A673 (cell line): ENCODE results near the gene PARS2.

ENCODE experiments used
- CTCF ChIP-seq: fragments of 300-800, 200-600 bp; sonication (generic); conservative IDR thresholded peaks from 2 replicates; pipeline ENCODE4 v1.5.1; 2017; ENCODE audit warnings: low read depth, mild to moderate bottlenecking, antibody characterized with exemption, low read length, moderate library complexity, mixed read lengths
- EZH2 ChIP-seq: fragments of 200-600 bp; sonication (generic); IDR thresholded peaks from 2 replicates; pipeline ENCODE4 v1.6.1; 2017; ENCODE audit warnings: borderline replicate concordance, low read depth, mild to moderate bottlenecking, mixed read lengths, antibody characterized with exemption, low read length; ENCODE audit not compliant: poor library complexity, severe bottlenecking

GRCh38 chr1:54716299-54717047 is 47.9 kb downstream of the PARS2 start:
- TF ChIP-seq CTCF, result no peak
- no peak for TF ChIP-seq EZH2
